Activated T-helper 1 cell treated with Interleukin-2 at 50 U/mL for 16 hours (primary cell): ENCODE data around the gene TRAF4.
A peak's percentile ranks its signal among the peaks of the same experiment; 100 is the strongest.
"Not testable (repeated sequence)": the region's sequence is repeated elsewhere in the genome, so short reads cannot be mapped to it uniquely, and the experiment has no call there.

Source experiments
- DNase-seq: peaks from one replicate; pipeline ENCODE4 v3.0.0-alpha.2; 2020; ENCODE audit warnings: low read depth

The TRAF4 gene

DNA sequence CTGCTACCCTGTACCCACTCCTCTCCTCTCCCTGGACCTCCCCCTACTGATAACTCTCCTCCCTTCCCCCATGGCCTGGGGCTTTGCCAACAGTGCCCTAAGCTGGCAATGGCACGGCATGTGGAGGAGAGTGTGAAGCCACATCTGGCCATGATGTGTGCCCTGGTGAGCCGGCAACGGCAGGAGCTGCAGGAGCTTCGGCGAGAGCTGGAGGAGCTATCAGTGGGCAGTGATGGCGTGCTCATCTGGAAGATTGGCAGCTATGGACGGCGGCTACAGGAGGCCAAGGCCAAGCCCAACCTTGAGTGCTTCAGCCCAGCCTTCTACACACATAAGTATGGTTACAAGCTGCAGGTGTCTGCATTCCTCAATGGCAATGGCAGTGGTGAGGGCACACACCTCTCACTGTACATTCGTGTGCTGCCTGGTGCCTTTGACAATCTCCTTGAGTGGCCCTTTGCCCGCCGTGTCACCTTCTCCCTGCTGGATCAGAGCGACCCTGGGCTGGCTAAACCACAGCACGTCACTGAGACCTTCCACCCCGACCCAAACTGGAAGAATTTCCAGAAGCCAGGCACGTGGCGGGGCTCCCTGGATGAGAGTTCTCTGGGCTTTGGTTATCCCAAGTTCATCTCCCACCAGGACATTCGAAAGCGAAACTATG, 5.2 kb downstream of the TRAF4 start:
- no peak for DNase-seq

DNA sequence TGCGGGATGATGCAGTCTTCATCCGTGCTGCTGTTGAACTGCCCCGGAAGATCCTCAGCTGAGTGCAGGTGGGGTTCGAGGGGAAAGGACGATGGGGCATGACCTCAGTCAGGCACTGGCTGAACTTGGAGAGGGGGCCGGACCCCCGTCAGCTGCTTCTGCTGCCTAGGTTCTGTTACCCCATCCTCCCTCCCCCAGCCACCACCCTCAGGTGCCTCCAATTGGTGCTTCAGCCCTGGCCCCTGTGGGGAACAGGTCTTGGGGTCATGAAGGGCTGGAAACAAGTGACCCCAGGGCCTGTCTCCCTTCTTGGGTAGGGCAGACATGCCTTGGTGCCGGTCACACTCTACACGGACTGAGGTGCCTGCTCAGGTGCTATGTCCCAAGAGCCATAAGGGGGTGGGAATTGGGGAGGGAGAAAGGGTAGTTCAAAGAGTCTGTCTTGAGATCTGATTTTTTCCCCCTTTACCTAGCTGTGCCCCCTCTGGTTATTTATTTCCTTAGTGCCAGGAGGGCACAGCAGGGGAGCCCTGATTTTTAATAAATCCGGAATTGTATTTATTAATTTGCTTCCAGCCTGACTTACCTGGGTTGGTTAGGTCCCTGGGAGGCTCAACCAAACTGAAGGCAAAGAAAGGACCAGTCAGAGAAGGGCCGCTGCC, 5.8 kb downstream of the TRAF4 start:
- no peak for DNase-seq

DNA sequence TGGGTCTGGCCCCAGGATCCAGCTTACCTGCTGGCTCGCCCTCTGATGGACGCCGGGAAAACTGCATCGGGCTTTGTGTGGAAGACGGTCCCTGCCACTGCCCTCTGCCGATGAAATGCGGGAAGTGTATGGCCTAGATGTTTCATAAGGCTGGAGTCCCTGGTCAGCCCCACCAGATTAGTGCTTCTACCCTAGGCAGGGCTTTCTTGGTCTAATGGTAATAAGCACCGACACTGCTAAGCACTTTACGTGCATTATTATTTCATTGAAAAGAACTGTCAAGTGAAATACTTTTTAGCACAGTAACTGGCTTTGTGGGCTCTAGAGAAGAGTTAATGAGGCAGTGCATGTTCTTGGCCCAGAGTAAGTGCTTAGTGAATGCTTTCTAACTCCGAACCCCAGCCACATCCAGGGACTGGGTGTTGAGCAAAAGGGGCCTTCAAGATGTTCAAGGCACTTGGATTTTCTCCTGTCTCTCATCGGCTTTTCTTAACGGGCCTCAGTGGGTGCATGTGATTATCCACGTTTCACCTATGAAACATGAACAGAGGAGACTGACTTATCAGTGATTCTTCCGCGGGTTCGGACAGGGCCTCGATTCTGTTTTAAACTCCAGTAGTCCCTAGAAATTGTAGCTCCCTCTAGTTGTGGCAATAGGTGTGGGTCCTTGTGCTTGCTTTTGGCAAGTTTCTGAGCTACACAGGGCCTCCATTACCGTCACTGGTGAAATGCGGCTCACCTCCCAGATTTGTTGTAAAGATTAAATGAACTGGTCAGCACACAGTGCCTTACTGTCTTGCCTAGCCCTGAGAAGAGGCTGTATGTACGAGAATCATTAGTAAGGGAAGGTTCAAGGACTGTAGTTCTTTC, 6.6 kb downstream of the TRAF4 start:
- DNase-seq = peak; percentile 73

DNA sequence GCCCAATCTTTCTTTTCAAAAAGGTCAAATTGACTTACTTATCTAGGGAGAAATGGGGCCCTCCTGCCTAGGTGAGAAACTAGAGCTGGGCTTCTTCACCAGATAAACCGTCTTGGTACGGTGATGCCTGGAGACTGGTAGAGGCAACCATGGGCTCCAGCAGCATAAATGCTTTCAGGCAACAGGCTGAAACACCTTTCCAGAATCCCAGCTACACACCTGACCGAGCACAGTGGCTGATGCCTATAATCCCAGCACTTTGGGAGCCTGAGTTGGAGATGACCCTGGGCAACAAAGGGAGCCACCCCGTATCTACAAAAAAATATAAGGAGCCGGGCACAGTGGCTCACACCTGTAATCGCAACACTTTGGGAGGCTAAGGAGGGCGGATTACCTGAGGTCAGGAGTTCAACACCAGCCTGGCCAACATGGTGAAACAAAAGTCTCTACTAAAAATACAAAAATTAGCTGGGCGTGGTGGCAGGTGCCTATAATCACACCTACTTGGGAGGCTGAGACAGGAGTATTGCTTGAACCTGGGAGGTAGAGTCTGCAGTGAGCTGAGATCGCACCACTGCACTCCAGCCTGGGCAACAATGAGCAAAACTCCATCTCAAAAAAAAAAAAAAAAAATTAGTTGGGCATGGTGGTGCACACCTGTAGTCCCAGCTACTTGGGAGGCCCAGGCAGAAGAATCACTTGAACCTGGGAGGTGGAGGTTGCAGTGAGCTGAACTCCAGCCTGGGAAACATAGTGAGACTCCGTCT, 8.0 kb downstream of the TRAF4 start:
- no peak for DNase-seq

GRCh38 chr17:28755486-28755885, 11.7 kb downstream of the TRAF4 start:
- no peak for DNase-seq

DNA sequence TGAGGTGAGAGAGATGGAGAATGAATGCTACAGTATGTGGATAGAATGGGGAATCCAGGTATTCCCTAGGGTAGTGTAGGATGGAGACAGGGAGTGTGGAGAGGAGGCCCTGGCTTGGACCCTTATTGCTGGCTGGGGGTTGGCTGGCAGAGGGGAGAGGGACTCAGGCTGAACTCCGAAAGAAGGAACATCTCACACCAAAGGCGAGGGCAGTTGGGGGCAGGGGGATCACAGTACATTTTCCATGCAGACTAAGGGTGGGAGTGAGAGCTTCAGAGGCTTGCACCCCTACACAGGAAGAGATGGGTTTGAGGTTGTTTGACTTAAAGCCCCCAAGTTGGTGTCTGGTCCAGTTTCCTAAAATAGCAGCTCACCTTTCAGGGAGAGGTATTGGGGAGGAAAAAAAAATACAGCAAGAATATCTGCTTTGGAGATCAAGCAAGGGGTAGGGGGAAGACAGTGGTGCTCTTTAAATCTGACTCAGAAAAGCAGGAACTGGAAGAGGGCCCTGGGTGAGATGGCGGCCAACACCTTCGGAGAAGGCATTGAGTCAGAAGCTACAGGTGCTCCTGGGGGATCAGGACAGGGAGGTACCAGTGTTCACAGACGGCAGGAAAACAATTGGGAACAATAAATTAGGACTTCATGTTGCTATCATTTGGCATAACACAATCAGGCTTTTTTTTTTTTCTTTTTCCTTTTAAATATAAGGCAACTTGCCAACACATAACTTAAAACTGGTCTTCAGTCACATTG, 12.4 kb downstream of the TRAF4 start:
- no peak for DNase-seq

- DNase-seq = no peak
Measured at GRCh38 chr17:28758411-28759121, 14.8 kb downstream of the TRAF4 start.

DNA sequence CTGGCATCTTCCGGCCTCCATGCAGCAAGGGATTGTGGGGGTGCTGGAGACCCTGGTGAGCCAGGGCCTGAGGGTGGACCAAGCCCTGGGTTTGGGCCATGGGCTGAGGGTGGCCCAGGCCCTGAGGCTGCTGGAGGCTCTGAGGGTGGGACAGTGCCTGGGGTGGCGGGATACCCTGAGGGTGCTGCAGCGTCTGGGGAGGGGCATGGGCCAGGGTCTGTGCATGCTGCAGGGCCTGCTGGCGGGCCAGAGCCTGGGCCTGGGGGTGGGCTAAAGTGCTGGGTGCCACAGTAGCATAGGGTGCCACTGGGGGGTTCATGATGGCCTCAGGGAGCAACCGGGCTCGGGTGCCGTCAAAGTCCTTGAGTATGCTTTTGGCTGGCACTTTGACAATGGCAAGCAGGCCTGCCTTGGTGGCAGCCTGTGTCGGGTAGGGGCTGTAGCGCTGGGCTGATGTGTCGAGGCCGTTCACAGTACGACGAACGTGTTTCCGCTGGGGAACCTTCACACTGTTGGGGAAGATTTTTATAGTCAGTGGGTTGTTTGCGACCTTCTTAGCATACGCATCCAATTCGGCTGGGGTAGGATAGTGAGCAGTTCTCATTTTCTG, 15.6 kb downstream of the TRAF4 start:
- DNase-seq = no peak

GRCh38 chr17:28760601-28761562, 17.1 kb downstream of the TRAF4 start:
- no peak for DNase-seq

- no peak for DNase-seq
Measured at GRCh38 chr17:28763137-28763799, 19.5 kb downstream of the TRAF4 start.

DNA sequence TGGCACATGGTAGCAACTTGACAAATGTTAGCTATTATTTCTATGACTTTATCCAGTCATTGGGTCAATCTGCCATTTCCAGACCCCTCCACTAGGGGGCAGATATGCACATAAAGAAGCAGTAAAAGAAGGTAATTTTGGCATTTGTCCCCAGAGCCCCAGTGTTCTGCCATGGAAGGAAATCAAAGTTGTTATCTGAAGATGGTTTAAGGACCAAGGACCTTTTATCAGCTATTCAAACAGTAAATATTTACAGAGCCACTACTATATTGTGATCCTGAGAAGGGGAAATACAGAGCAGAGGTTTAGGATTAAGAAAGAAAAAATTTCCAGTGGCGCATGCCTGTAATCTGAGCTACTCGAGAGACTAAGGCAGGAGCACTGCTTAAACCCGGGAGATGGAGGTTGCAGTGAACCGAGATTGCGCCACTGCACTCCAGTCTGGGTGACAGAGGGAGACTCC, 20.0 kb downstream of the TRAF4 start:
- peak; percentile 51 for DNase-seq

GRCh38 chr17:28765038-28765437, 21.2 kb downstream of the TRAF4 start:
- DNase-seq = no peak

GRCh38 chr17:28773736-28774135, 29.9 kb downstream of the TRAF4 start:
- DNase-seq = no peak

GRCh38 chr17:28774206-28774605, 30.4 kb downstream of the TRAF4 start:
- DNase-seq = no peak

DNA sequence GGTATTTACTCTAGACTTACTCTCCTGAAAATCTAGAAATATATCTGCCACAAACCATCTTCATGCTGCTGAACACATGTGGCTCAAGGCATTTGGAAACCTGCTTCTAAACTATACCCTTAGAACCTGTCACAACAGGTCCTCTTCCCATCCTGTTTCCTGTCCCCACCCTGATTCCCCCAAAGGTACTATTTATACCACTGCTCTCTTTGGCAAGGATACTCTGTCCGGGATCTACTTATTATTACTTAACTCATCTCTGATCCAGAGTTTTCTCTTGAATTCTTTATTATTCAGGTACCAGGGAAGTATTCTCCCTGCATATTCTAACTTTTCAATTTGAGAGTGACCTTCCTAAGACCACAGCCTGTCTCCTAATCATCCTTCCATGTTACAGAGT, 33.4 kb downstream of the TRAF4 start:
- no peak for DNase-seq

GRCh38 chr17:28779601-28780000, 35.8 kb downstream of the TRAF4 start:
- DNase-seq = not testable (repeated sequence)

GRCh38 chr17:28783161-28783560, 39.4 kb downstream of the TRAF4 start:
- no peak for DNase-seq

GRCh38 chr17:28788100-28788499, 44.3 kb downstream of the TRAF4 start:
- DNase-seq = no peak
